GM12892 (cell line): ENCODE results near the gene DUOXA2.
"Not testable (repeated sequence)": the region's sequence is repeated elsewhere in the genome, so short reads cannot be mapped to it uniquely, and the experiment has no call there.

Experiments used
- POLR2A ChIP-seq: IDR thresholded peaks from 2 replicates; pipeline ENCODE4 v1.6.1; 2011; ENCODE audit warnings: low read depth, low read length, control low read depth
- POLR2AphosphoS5 ChIP-seq: IDR thresholded peaks from 2 replicates; pipeline ENCODE4 v1.6.1; 2011; ENCODE audit warnings: low read depth, low read length, control low read depth
- TAF1 ChIP-seq: IDR thresholded peaks from 2 replicates; pipeline ENCODE4 v1.6.1; 2011; ENCODE audit warnings: low read depth, mild to moderate bottlenecking, control low read depth, low read length, borderline replicate concordance

GRCh38 chr15:45080593-45080992, 33.5 kb upstream of the DUOXA2 start:
- not testable (repeated sequence) for TF ChIP-seq POLR2A, POLR2AphosphoS5, TAF1
